ENCODE results near the gene FAM216A.

- TF ChIP-seq CTCF (IDR thresholded peaks at IDR 0.05), result no peak
- TF ChIP-seq POLR2A (IDR thresholded peaks at IDR 0.05), result peak in 1 of 2 donors; percentile 26
- peak; percentile 20 to 89 (median 83) for TF ChIP-seq POLR2AphosphoS5 (IDR thresholded peaks at IDR 0.05)
Observed at GRCh38 chr12:110468214-110469048, at the start of gene FAM216A, which contains the start of gene GPN3.
